ENCODE measurements around the gene CDC42EP2.
"Not testable (repeated sequence)": the region's sequence is repeated elsewhere in the genome, so short reads cannot be mapped to it uniquely, and the experiment has no call there.

The CDC42EP2 gene

DNA sequence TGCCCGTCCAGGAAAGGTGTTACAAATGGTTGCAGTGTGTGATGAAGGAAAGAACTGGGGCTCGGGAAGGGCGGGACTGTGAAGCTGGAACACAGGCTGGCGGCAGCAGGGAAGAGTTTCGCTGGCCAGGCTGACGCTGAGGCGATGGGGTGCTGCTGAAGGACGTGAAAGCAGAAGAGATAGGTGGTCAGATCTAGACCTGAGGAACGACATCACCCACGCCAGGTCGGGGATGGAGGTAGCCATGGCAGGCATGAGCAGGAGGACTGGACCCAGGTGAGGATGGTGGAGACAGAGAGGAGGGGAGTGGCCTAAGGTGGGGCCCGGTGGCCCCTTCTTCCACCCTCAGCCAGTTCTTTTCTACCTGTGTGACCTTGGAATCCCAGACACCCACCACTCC lies 9.1 kb downstream of the CDC42EP2 start:
- Histone ChIP-seq H3K27me3 (replicated peaks; ENCODE audit: control insufficient read depth, insufficient read depth, low read length) (no peaks in the 10 kb centered on the region), H3K4me3 (replicated peaks; ENCODE audit: low read depth, low read length) (no peak overlapping the region), H3K36me3 (ENCODE audit: control insufficient read depth, insufficient read depth, low read length) (no peaks in the 10 kb centered on the region)
- DNase-seq (ENCODE audit: extremely low read depth, insufficient read length): no peak
- TF ChIP-seq, protein P1, sequence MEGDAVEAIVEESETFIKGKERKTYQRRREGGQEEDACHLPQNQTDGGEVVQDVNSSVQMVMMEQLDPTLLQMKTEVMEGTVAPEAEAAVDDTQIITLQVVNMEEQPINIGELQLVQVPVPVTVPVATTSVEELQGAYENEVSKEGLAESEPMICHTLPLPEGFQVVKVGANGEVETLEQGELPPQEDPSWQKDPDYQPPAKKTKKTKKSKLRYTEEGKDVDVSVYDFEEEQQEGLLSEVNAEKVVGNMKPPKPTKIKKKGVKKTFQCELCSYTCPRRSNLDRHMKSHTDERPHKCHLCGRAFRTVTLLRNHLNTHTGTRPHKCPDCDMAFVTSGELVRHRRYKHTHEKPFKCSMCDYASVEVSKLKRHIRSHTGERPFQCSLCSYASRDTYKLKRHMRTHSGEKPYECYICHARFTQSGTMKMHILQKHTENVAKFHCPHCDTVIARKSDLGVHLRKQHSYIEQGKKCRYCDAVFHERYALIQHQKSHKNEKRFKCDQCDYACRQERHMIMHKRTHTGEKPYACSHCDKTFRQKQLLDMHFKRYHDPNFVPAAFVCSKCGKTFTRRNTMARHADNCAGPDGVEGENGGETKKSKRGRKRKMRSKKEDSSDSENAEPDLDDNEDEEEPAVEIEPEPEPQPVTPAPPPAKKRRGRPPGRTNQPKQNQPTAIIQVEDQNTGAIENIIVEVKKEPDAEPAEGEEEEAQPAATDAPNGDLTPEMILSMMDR (IDR thresholded peaks at IDR 0.05; ENCODE audit: insufficient read depth, low read length, poor library complexity, severe bottlenecking): no peak

DNA sequence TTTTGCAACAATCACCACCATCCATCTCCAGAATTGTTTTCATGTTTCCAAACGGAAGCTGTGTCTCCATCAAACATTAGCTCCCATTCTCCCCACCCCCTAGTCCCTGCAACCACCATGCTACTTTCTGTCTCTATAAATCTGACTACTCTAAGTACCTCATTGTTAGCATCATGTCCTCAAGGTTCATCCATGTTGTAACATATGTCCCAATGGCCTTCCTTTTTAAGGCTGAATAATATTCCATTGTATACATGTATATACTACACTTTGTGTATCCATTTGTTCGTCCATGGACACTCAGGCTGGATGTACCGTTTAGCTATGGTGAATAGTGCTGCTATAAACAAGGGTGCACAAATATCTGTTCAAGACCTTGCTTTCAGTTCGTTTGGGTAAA lies 10.8 kb downstream of the CDC42EP2 start:
- H3K36me3 ChIP-seq (ENCODE audit: control insufficient read depth, insufficient read depth, low read length): no peaks in the 10 kb centered on the region
- TF ChIP-seq, protein P1 (IDR thresholded peaks at IDR 0.05; ENCODE audit: insufficient read depth, low read length, poor library complexity, severe bottlenecking): no peak
- no peak overlapping the region for H3K4me3 ChIP-seq (replicated peaks; ENCODE audit: low read depth, low read length)
- DNase-seq (ENCODE audit: extremely low read depth, insufficient read length): no peak
- H3K27me3 ChIP-seq (replicated peaks; ENCODE audit: control insufficient read depth, insufficient read depth, low read length): no peaks in the 10 kb centered on the region

DNA sequence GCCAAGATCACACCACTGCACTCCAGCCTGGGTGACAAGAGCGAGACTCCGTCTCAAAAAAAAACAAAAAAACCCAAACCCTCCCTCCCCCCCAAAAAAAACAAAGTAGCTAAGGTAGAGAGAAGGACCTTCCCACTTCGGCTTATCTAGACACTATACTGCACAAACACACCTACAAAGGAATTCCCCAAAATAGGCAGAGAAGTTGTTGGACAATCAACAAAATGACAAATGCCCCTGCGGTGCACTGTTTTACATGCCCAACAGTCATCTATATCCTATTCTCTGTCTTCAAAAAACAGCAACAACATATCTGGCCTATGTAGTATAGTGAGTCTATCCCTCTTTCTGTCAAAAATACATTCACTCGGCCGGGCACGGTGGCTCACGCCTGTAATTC lies 12.4 kb downstream of the CDC42EP2 start:
- TF ChIP-seq, protein P1 (IDR thresholded peaks at IDR 0.05; ENCODE audit: insufficient read depth, low read length, poor library complexity, severe bottlenecking): no peak
- no peaks in the 10 kb centered on the region for H3K27me3 ChIP-seq (replicated peaks; ENCODE audit: control insufficient read depth, insufficient read depth, low read length)
- no peaks in the 10 kb centered on the region for H3K36me3 ChIP-seq (ENCODE audit: control insufficient read depth, insufficient read depth, low read length)
- DNase-seq (ENCODE audit: extremely low read depth, insufficient read length): no peak
- no peak overlapping the region for H3K4me3 ChIP-seq (replicated peaks; ENCODE audit: low read depth, low read length)

DNA sequence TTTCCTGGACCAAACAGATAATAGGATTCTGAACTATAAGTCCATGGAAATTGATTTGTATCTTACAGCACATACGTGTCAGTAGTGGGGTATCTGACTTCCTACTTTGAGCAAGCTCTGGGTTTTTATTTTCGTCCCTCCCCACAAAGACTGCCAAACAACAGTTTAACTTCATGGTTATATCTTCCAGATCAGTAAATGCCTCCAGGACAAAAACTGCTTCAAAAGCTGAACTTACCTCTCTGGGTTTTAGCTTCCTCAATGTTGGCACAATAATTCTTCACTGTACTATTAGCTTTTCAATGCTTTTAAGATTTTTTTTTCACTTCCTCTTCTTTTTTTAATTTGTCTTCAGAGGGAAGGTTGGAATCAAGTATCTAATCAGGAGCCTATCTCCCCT lies 14.8 kb downstream of the CDC42EP2 start:
- Histone ChIP-seq H3K36me3 (ENCODE audit: control insufficient read depth, insufficient read depth, low read length) (no peaks in the 10 kb centered on the region), H3K4me3 (replicated peaks; ENCODE audit: low read depth, low read length) (no peak overlapping the region), H3K27me3 (replicated peaks; ENCODE audit: control insufficient read depth, insufficient read depth, low read length) (no peaks in the 10 kb centered on the region)
- TF ChIP-seq, protein P1 (IDR thresholded peaks at IDR 0.05; ENCODE audit: insufficient read depth, low read length, poor library complexity, severe bottlenecking): no peak
- no peak for DNase-seq (ENCODE audit: extremely low read depth, insufficient read length)

DNA sequence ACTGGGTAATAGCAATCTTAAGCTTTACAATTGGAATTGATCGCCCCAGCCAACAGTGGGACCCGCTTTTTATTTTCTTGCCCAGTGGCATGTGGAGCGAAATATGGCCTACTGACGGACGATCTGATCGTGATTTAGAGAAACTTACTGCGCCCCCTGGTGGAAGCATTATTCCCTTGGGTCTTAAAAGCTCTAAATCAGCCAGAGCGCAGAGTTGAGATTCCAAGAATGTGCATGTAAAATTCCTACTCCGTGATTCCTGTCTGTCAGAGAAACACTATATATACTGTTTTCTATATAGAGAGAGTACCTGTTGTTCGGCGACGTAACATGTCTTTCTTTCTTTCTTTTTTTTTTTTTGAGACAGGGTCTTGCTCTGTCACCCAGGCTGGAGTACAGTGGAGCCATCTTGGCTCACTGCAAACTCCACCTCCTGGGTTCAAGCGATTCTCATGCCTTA lies 15.3 kb downstream of the CDC42EP2 start:
- Histone ChIP-seq H3K36me3 (ENCODE audit: control insufficient read depth, insufficient read depth, low read length) (no peaks in the 10 kb centered on the region), H3K4me3 (replicated peaks; ENCODE audit: low read depth, low read length) (no peak overlapping the region), H3K27me3 (replicated peaks; ENCODE audit: control insufficient read depth, insufficient read depth, low read length) (no peaks in the 10 kb centered on the region)
- TF ChIP-seq, protein P1 (IDR thresholded peaks at IDR 0.05; ENCODE audit: insufficient read depth, low read length, poor library complexity, severe bottlenecking): peak; percentile 81
- DNase-seq (ENCODE audit: extremely low read depth, insufficient read length): peak; percentile 40

DNA sequence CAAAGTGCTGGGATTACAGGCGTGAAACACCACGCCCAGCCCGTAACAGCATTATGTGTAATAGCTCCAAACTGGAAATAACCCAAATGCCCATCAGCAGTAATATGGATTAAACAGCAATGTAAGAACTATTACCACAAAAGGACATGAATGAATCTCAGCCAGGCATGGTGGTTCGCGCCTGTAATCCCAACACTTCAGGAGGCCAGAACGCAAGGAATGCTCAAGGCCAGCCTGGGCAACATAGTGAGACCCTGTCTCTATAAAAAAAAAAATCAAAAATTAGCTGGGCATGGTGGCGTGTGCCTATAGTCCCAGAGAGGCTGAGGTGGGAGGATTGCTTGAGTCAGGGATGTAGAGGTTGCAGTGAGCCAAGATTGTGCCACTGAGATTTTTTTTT lies 15.9 kb downstream of the CDC42EP2 start:
- H3K36me3 ChIP-seq (ENCODE audit: control insufficient read depth, insufficient read depth, low read length): no peaks in the 10 kb centered on the region
- no peak overlapping the region for H3K4me3 ChIP-seq (replicated peaks; ENCODE audit: low read depth, low read length)
- DNase-seq (ENCODE audit: extremely low read depth, insufficient read length): no peak
- TF ChIP-seq, protein P1 (IDR thresholded peaks at IDR 0.05; ENCODE audit: insufficient read depth, low read length, poor library complexity, severe bottlenecking): no peak
- no peaks in the 10 kb centered on the region for H3K27me3 ChIP-seq (replicated peaks; ENCODE audit: control insufficient read depth, insufficient read depth, low read length)

DNA sequence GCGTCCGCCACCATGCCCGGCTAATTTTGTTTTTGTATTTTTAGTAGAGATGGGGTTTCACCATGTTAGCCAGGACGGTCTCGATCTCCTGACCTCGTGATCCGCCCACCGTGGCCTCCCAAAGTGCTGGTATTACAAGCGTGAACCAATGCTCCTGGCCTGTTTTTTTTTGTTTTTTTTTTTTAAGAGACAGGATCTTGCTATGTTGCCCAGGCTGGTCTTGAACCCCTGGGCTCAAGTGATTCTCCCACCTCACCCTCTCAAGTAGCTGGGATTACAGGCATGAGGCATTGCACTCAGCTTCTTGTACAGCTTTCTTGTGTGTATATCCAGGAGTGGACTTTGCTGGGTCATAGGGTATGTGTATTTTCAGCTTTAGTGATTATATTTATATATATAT lies 17.9 kb downstream of the CDC42EP2 start:
- H3K4me3 ChIP-seq (replicated peaks; ENCODE audit: low read depth, low read length); H3K36me3 ChIP-seq (ENCODE audit: control insufficient read depth, insufficient read depth, low read length); H3K27me3 ChIP-seq (replicated peaks; ENCODE audit: control insufficient read depth, insufficient read depth, low read length); DNase-seq (ENCODE audit: extremely low read depth, insufficient read length): not testable (repeated sequence)
